ENCODE results near the gene KLLN. TPM values are rescaled to one million over a fixed set of nuclear protein-coding genes. Genes with fewer than 3 reads are reported as not detected.
"Not testable (repeated sequence)": the region's sequence is repeated elsewhere in the genome, so short reads cannot be mapped to it uniquely, and the experiment has no call there.

KLLN gene
- total RNA-seq, 1 donor from 2014 or later, result 0.62 TPM

DNA sequence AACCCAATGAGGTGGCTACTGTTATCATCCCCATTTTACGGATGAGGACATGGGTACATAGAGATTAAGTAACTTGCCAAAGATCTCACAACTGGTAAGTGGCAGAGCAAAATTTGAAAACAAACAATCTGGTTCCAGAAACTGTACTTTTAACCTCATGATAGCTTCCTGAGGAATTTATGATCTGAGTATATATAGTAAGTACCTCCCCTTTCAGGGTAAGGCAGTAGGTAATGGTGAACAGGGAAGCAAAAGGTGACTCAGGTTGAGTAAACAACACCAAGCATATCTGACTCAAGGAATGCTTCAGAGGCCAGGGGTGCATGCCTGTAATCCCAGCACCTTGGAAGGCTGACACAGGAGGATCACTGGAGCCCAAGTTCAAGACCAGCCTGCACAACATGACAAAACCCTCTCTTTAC, 21.1 kb downstream of the KLLN start:
- no peak for DNase-seq

DNA sequence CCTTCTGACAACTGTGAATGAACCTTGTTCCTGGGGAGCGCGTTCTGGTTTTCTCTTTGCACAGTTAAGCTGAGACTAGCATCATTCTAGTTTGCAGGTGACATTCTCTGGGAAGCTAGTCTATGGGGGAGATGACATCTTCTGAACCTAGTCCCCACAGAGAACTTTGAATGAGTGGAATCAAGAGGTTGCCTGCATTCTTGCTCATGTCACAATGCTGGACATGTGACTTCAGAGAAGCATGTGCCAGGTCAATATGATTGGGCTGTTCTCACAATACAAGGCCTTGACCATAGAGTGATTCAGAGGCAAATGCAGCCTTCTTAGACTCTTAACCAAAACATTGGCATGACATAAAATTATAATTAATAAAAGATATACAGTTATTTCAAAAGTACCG, 22.1 kb downstream of the KLLN start:
- DNase-seq, result no peak

DNA sequence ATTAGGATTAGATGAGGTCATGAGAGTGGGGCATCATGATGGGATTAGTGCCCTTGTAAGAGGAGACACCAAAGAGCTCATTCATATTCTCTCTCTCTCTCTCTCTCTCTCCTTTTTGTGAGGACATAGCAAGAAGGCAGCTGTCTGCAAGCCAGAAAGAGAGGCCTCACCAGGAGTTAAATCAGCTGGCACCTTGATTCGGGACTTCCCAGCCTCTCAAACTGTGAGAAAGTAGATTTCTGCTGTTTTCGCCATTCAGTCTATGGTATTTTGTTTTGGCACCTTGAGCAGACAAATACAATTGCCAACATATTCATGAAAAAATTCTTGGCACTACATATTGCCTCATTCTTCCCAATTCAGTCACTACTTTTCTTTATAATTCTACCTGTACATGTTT, 24.7 kb downstream of the KLLN start:
- no peak for DNase-seq

DNA sequence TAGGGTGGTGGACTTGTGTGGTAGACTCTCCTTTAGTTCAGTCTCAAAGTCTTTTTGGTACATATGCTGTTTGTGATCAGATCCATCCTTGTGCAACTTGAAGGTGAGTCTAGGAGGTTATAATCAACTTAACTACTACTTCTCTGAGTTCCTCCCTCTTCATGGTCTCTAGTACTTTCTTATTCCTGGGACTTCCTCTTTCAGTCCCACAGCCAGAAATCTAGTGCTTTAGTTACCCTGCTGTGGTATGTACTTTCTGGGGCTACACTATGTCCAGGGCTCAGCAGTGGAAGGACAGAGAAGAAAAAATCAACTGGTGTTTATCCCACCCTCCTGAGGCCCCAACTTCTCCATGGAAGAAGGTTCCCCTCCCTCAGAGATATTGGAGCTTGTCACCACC, 25.9 kb downstream of the KLLN start:
- no peak for DNase-seq

DNA sequence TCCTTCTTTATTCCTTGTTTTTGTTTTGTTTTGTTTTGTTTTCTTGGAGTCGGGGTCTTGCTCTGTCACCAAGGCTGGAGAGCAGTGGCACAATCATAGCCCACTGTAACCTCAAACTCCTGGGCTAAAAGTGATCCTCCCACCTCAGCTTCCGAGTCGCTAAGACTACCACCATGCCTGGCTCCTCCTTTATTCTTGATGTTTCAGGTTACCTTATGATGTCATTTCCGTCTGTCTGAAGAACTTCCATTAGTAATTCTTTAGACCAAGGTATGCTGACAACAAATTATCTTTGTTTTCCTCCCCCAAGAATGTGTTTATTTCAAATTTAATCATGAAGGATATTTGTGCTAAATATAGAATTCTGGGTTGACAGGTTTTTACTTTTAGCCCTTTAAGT, 27.2 kb downstream of the KLLN start:
- DNase-seq, result no peak

DNA sequence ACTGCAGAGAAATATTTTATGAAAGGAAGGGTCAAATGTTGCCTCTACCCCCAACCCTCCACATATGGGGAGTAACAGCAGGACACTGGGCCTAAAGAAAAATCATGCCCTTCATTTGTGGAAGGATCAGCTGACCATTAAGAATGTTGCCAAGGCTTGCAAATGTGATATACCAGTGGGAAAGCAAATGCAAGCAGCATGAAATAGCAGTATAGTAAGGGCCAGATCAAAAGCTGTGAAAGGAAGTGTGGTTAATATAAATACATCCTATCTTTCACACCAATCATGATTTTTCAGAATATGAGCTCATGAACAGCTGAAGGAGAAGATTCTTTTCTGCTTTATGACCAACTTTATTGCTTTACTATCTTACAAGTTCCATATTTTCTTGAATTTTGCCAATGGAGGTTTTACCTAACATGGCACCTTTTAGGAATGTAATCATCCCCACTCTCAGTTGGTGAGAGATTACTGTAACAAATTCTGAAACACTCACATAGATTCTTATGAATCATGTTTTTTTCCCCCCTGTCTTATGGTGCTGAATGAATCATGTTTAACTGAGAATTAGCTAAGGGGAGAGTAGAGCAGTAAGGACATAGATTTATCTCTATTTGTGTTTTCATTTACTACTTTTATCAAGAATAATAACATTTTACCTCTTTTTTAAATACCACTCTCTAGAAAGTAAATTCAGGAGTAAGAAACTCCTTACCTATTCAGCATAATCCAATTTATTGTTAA, 33.2 kb downstream of the KLLN start:
- DNase-seq, result no peak

DNA sequence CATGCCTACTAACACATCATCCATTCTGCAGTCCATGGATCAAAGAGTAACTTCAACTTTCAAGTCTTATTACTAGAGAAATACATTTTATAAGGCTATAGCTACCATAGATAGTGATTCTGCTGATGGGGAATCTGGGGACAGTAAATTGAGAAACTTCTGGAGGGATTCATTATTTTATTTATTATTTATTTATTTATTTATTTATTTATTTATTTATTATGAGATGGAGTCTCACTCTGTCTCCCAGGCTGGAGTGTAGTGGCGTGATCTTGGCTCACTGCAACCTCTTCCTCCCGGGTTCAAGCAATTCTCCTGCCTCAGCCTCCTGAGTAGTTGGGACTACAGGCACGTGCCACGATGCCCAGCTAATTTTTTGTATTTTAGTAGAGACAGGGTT, 34.3 kb downstream of the KLLN start:
- DNase-seq, result not testable (repeated sequence)

DNA sequence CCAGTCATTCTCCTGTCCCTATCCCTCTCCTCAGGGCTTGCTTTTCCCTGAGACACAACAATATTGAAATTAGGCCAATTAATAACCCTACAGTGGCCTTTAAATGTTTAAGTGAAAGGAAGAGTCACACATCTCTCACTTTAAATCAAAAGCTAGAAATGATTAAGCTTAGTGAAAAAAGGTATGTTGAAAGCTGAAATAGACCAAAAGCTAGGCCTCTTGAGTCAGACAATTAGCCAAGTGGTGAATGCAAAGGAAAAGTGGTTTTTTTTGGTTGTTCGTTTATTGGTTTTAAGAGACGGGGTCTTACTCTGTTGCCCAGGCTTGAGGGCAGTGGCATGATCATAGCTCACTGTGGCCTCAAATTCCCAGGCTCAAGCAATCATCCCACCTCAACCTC, 35.7 kb downstream of the KLLN start:
- DNase-seq, result no peak

DNA sequence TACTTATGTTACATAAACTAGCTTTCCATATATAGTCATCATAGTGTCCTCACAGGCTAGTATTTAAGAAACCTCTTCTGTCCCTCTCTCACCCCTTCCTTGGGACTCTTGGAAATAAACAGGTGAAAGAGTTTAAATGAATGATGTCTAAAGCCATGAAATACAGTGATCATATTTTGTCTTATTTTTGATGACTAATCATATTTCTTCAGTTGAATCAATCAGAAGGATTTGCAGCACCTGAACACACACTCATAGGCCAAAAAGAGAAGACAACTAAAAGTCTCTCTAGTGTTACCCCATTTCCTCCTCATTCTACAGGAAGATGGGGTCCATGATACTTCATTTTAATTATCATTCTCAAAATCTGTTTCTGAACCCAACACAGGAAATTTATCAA, 36.7 kb downstream of the KLLN start:
- DNase-seq, result no peak

DNA sequence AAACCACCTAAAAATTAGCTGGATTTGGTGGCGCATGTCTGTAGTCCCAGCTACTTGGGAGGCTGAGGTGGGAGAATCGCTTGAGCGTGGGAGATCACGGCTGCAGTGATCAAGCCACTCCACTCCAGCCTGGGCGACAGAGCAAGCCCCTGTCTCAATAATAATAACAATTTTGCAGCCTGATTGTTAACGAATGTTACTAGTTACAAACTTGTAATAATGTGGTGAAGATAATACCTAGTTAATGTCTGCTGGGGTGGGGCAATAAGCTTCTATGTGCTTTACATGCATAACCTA, 44.1 kb downstream of the KLLN start:
- DNase-seq, result no peak

DNA sequence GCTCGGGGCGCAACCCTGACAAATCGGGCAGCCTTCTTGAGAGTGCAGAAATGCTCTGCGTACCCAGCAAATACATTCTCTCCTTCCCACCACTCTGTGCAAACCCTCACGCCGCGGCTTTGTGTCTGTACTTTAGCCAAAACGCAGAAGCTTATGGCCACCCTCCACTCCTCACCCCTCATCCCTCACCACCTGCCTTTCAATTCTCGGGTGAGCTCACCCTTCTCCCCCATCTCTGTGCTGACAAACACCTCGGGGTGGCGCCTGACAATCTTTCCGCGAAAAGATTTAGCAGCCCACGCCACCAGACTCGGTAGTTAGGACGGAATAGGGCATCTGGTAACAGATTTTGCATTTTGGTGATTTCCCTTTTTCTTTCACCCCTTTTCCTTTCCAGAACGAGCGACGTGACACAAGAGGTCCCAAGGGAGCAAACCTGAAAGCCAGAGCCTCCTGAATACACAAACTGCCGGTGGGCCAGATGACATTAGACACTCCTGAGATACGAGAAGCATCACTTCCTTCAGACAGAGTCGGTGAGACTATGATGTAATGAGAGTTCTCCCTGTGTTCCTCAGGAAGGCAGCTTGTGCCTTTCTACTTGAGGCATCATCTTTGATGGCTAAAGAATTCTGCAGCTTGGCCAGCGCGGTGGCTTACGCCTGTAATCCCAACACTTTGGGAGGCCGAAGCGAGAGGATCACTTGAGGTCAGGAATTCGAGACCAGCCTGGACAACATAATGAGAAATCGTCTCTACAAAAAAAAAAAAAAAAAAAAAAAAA, 44.6 kb downstream of the KLLN start:
- peak; percentile 40 for DNase-seq

DNA sequence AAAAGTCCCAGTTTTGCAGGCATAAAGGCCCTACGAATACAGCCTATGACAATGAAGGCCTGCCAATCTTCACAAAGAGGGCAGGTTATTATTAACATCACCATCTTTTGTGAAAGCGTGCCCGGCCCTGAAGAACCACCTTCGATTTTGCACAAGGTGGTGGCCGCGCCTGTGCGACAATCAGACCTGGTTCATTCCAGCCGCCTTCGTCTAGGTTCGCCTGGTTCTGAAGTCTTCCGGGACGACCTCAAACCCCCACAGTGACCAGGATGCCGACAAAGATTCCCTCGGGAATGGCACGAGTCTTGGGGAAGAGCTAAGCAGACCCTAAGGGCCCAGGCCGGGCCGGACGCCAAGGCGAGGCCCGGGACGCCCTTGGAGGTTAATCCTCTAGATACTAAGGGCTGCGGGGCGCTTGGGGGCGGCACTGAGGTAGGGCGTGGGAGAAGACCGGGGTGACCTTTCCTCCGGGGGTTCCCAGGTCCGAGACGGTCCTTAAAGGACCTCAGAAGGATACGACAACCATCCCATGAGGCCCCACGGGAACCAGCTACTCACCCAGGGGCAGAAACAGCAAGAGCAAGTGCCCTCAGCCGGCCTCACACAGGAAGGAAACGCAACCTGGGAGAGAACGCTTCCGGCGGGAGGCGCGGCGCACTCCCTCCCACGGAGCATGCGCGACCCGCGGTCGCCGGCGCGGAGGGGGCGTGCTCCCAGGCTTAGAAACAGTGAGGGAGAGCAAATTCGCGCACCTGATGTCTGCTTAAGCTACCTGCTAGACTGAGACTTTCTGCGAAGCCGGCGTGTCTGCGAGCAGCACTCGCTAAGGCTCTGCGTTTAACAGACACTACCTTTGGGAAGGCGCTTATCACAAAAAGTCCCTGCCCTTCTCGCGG, 45.5 kb downstream of the KLLN start, which contains the start of gene ATAD1:
Gene ATAD1 (minus strand): TSS at position 618 of the 896 bp plus-strand sequence. CDS start 3,627 bp downstream, outside the sequence.
- DNase-seq, result peak; percentile 88

DNA sequence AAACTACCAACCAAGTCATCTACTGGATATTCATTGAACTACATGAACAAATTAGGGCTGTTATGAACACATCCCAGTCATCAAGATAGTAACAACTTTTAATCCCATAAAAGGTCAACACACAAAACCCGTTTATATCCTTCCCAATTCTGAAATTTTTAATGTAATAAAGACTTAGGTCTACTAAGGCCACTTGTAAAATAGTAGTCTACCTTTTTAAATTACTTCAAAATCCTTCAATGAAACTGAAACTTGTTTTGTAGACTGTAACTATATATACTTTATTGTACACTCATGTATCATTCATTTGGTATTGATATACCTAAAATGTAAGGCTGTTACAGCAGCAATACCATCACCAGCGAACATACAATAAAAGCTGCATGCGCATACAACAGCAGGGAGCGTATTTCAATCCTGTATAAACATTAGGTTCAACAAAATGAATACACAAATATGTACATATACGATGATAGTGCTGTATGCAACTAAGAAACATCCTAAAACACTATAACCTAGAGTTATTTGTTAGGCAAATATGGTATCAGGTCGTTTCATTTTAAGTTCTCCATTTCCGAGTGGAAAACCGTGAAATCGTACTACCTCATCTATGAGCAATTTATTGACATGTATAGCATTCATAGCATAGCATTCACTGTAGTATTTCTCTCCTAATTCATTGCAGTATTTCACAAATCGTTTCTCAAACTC, 46.3 kb downstream of the KLLN start:
- no peak for DNase-seq

DNA sequence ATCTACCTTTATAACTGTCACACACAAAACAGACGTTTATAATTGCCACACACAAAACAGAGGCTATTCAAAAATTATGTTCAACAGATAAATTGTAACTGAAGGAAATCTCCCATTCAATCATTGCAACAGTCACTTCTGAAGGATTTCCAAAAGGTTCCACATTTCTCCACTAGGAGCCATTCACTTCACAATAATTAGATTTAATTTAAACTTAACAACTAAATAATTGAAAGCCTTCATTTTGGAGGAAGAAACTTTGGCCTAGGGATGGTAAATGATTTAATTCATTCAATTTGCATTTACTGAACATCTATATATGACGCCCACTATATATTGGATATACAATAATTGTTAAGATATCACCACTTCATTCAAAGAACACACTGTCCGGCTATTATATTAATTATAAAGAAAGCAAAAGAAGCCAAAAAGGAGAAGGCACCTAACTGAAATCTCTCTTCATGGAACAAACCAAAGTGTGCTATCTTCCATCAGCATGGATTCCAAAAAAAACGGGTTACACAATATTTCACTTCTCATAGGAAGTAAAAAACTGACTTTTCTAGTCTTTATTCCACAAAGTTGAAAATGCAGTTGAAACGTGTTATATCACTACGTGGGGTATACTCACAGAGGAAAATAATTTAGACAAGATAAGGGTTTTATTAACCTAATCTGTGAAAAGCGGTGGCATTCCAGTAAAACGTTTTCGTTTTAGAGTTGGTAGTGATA, 47.0 kb downstream of the KLLN start:
- no peak for DNase-seq

Small RNAs within 50 kb of the gene (small RNA-seq; reads per million reads assigned to genes)
- gene RN7SL78P, result not detected

Other genes with a start within 250 kb of the KLLN start
- 3.1 TPM for gene PAPSS2, start 203.7 kb downstream of the KLLN start, total RNA-seq
- 85.3 TPM for gene ATAD1, start 45.3 kb downstream of the KLLN start, total RNA-seq
- gene PTEN, start 92 bp upstream of the KLLN start, total RNA-seq, result 266 TPM

All from occipital lobe (tissue), 3 donors.